Fibroblast of skin of left biceps (primary cell): ENCODE results near the gene CBX8.

ENCODE experiments used
- DNase-seq, 2 experiments: peaks; one replicate each; pipeline ENCODE4 v3.0.0-alpha.2; 2013; ENCODE audit warnings: low read depth in 2 of 2

The CBX8 gene

DNA sequence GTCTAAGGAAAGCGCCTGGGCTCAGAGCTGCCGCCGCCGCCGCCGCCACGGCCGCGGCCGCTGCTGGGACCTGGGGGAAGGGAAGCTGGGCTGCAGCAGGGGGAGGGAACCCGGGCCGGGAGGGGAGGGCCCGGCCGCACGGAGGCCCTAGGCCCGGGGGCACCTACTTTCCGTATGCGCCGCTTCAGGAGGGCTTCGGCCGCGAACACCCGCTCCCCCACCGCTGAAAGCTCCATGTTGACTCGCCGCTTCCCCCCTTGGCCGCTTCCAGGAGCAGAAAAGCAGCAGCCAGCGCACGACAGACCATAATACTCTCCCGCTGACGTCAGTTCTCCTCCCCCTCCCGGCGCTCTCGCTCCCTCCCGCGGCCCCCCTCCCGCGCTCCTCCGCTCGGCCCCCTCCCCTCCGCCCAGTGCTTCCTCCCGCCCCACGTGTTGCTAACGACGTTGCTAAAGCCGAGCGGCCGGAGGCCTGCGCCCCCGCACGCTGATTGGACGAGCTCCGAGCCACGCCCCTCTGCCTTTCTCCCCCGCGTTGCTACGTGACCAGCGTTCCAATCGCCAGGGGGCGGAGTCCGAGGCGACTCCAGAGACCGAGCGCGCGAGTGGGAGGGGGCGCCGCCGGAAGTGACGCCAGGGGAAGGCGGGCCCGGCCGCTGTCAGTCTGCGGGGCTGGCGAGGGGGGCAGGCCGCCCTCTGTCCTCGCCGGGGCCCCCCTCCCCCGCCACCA is at the start of gene CBX8:
Gene CBX8 (minus strand): TSS at position 315 of the 729 bp plus-strand sequence. CDS start 79 bp downstream, at position 236.
- peak; percentile 99 for DNase-seq

DNA sequence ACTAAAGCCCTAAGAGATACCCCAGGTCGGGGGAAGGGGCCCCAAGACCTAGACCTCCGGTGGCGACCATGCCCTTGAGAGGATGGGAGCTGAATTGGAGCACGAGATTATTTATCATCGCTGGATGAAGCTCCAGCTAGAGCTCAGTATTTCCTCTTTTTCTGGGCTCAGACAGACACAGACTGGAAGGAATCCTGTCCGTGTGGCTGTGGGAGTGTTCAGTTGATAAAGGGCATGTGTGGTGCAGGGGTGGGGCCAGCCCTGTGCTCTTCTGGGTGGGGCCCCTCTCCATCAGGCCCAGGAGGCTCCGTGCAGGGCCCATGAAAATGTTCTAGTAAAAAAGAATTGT is 48.7 kb upstream of the CBX8 start:
- no peak for DNase-seq

DNA sequence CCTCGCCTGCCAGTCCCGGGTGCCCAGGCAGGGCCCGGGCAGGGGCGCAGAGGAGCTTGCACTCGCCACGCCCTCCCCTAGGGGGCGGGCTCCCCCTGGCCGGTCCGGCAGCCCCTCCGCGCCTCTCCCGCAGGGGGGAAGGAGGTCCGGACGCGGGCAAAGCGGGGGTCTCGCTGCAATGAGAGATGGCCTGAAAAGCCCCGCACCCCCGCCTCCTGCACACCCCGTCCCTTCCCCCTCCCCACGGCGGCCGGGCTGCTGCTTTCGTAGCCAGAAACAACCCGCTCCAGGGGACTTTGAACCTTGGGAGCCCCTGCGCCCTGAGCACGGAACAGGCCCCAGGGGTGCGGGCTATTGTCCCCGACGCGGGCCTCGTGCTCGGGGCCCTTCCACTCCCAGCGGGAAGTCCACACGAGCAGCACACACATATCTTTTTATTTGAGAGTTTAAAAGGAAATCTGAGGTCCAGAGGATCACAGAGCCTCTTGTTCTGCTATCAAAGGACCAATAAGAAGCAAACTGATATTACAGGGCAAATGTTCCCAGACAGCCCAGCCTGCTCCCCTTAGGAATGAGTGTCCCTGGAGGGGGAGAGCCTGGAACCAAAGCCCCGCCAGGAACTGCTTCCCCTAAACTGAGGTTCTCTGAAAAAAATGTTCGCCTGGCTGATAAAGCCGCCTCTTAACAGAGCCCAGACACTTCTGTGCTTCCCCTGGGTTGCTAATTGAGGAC is 48.2 kb upstream of the CBX8 start:
- DNase-seq: no peak

DNA sequence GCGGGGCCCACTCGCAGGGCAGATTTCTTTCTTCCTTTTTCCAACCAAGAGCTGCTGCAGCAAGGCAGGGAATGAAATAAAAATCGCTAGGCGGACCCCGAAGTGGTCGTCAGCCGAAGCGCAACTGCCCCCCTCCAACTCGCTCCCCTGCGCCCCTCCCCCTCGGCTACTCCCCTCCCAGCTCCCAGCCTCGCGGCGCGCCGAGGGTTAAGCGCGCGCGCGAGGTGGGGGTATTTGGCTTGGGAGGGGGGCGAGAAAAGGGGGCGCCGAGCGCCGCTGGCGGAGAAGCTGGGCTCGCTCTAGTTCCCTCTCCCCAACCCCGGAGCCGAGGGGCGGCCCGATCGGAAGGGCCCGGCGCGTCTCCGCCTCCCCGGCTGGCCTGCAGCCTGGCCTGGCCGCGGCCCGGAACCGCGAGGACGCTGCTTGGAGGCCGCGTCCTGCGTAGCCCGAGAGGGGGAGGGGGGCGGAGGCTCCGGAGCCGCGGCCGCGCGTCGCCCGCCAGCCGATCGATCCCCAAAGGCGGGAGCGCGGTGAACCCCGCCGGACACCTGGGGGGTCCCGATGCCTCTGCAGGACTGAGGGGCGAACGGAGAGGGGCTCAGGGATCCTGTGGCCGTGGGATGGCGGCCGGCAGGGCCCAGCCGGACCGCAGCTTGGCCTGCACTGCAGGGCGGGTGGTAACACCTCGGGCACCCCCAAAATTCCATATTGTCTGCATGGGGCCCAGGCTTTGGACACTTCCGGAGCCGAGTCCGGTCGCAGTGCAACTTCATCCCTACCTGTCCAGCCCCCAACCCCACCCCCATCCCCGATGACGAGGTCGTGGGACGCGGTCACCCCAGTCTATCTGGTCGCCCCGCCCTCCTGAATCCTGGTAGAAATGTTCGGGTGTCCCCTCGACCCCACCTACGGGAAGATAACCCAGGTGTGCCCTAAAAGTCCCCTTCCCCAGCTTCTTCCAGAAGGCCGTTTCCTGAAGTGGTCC is 47.2 kb upstream of the CBX8 start:
- DNase-seq: no peak

DNA sequence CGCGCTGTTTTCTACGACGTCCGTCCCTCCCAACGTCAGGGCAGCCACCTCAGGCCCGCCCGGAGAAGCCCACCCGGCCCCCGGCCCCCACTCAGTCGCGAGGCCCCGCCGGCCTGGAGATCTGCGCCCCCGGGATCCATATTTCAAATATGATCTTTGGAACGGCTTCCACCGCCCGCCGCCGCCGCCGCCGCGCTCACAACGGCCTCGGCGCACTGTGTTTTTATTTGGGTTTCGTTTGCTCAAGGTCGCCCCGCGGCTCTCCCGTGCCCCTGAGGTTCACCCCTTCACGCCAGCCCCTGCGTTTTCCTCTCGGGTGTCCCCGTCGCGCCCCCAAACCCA is 46.6 kb upstream of the CBX8 start:
- DNase-seq: no peak

DNA sequence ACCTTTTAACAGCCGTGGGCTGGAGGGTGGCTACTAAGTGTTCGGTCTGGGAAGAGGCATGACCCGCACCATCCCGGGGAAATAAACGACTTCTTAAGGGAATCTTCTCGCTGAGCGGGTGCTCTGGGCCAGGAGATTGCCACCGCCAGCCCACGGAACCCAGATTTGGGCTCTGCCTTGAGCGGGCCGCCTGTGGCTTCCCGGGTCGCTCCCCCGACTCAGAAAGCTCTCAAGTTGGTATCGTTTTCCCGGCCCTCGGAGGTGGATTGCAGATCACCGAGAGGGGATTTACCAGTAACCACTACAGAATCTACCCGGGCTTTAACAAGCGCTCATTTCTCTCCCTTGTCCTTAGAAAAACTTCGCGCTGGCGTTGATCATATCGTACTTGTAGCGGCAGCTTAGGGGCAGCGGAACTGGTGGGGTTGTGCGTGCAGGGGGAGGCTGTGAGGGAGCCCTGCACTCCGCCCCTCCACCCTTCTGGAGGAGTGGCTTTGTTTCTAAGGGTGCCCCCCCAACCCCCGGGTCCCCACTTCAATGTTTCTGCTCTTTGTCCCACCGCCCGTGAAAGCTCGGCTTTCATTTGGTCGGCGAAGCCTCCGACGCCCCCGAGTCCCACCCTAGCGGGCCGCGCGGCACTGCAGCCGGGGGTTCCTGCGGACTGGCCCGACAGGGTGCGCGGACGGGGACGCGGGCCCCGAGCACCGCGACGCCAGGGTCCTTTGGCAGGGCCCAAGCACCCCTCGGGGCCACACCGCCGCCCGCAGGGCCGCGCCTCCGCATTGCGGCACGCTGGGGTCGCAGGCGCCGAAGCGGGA is 46.0 kb upstream of the CBX8 start:
- no peak for DNase-seq

DNA sequence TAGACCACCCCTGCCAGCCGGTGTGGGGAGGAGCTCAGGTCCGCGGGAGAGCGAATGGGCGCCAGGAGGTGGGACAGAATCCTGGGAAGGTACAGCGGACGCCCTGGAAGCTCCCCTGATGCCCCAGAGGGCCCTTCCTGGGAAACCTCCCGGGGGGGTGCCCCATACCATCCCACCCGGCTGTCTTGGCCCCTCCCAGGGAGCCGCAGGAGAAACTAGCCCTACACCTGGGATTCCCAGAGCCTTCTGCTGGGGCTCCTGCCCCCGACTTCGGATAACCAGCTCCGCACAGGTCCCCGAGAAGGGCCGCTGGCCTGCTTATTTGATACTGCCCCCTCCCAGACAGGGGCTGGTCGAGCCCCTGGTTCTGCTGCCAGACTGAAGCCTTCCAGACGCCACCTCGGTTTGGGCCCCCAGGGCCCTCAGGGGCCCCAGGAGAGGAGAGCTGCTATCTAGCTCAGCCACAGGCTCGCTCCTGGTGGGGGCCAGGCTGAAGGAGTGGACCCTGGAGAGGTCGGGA is 45.3 kb upstream of the CBX8 start:
- no peak for DNase-seq

DNA sequence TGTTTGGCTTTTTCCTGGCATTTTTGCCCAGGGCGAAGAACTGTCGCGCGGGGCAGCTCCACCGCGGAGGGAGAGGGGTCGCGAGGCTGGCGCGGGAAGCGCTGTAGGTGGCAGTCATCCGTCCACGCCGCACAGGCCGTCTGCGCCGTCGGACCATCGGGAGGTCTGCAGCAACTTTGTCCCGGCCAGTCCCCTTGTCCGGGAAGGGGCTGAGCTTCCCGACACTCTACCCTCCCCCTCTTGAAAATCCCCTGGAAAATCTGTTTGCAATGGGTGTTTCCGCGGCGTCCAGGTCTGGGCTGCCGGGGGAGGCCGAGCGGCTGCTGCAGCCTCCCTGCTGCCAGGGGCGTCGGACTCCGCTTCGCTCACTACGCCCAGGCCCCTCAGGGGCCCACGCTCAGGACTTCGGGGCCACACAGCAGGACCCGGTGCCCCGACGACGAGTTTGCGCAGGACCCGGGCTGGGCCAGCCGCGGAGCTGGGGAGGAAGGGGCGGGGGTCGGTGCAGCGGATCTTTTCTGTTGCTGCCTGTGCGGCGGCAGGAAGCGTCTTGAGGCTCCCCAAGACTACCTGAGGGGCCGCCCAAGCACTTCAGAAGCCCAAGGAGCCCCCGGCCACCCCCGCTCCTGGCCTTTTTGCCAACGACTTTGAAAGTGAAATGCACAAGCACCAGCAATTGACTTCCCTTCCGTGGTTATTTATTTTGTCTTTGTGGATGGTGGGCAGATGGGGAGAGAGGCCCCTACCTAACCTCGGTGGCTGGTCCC is 44.7 kb upstream of the CBX8 start:
- DNase-seq: no peak

DNA sequence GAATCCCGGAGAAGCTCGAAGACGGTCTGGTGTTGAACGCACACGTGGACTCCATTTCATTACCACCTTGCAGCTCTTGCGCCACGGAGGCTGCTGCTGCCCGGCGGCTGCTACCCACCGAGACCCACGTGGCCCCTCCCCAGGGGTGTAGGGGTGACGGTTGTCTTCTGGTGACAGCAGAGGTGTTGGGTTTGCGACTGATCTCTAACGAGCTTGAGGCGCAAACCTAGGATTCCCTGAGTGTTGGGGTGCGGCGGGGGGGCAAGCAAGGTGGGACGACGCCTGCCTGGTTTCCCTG is 44.1 kb upstream of the CBX8 start:
- DNase-seq: no peak

DNA sequence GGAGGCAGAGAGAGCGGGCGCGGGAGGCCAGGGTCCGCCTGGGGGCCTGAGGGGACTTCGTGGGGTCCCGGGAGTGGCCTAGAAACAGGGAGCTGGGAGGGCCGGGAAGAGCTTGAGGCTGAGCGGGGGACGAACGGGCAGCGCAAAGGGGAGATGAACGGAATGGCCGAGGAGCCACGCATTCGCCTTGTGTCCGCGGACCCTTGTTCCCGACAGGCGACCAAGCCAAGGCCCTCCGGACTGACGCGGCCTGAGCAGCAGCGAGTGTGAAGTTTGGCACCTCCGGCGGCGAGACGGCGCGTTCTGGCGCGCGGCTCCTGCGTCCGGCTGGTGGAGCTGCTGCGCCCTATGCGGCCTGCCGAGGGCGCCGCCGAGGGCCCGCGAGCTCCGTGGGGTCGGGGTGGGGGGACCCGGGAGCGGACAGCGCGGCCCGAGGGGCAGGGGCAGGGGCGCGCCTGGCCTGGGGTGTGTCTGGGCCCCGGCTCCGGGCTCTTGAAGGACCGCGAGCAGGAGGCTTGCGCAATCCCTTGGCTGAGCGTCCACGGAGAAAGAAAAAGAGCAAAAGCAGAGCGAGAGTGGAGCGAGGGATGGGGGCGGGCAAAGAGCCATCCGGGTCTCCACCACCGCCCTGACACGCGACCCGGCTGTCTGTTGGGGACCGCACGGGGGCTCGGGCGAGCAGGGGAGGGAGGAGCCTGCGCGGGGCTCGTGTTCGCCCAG is 43.6 kb upstream of the CBX8 start:
- no peak for DNase-seq

DNA sequence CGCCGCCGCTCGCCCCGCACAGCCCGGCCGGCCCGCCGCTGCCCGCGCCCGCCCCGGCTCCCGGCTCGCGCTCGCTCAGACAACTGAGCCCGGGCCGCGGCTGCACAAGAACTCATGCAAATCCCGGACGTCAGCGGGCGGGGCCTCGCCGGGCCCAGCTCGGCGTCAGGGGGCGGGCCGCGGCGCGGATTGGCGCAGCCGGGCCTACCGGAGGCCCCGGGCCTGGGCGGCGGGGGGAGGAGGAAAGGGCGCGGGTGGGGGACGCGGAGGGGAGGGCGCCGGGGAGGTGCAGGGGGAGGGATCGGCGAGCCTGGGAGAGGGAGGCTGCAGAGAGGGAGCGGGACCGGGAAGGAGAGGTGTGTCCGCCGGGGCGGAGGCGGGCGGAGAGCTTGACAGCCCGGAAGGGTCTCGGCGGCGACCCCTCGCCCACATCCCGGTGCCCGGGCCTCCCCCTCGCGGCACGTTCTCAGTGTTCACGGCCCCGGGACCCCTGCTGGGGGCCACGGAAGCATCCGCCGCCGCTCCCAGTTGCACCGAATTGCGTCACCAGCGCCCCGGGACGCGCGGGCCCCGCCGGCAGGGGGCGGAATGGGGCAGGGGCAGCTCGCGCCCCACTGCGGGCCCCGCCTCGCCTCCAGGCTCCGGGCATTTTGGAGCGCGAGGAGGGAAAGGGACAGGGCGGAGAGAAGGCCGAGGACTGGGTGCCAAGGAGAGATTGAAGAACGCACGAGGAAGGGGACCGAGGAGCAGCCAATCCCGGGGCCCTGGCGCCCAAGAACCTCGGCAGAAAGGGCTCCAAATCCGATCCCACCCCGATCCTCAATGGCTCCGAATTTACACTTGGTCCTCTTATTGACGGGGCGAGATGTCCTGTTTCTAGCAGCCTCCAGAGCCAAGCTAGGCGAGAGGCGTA is 42.7 kb upstream of the CBX8 start, which contains the start of gene CBX4:
Gene CBX4 (minus strand): TSS at position 85 of the 913 bp plus-strand sequence. CDS start 189 bp downstream, outside the sequence.
- peak; percentile 82 to 83 for DNase-seq

DNA sequence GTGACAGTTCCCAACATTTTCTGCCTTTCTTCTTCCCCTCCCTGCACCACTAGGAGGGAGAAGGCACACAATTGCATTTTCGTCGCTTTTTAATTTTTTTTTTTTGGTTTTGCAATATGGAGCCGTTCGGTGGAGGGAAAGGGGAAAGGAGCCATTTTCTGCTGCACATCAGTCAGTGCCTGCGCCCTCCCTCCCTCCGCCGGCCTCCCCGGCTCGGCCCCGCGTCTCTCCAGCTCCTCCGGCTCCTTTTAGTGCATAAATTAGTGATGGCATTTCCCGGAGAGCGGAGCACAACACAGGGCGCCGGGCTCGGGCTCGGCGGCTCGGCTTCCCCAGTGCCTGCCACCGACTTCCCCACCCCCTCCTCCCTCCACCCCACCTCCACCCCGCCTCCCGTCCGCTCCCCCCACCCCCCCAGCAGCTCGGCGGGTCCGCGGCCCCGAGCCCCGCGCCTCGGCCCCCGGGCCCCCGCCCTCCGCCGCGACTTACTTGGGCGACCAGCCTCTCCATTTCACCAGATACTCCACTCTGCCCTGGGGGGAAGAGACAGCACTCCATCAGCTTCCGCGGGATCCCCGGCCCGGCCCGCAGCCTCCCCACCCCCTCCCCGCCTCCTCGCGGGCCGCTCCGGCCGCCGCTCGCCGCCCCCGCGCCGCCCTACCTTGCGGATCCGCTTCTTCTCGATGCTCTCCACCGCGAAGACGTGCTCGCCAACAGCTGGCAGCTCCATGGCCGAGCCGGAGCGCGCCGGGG is 41.8 kb upstream of the CBX8 start:
- no peak for DNase-seq

DNA sequence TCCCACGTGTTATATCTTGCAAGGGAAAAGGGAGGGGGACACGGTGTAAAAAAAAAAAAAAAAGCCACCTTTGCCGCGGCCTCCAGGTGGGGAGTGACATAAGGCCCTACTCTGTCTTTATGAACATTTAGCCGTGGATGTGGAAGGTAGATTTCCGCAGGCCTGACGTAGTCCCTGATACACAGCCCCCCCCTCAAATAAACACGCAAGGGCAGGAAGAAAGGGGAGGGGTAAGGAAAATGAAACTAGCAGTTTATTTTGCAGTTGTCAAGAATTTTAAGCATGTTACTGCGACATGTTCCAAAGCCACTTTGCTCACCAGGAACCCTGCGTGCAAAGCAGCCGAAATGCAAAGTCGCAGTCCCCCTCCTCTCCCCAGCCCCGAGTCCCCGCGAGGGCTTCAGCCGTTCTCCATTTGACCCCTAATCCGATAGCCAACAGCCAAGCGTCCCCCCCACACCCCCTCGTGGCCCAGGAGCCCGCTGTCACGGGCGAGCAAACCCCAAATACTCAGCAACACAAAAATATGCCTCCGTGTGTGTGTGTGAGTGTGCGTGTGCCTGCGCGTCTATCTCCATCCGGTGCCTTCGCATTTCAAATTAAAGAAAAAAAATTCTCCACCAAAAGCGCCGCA is 41.1 kb upstream of the CBX8 start:
- DNase-seq: no peak

DNA sequence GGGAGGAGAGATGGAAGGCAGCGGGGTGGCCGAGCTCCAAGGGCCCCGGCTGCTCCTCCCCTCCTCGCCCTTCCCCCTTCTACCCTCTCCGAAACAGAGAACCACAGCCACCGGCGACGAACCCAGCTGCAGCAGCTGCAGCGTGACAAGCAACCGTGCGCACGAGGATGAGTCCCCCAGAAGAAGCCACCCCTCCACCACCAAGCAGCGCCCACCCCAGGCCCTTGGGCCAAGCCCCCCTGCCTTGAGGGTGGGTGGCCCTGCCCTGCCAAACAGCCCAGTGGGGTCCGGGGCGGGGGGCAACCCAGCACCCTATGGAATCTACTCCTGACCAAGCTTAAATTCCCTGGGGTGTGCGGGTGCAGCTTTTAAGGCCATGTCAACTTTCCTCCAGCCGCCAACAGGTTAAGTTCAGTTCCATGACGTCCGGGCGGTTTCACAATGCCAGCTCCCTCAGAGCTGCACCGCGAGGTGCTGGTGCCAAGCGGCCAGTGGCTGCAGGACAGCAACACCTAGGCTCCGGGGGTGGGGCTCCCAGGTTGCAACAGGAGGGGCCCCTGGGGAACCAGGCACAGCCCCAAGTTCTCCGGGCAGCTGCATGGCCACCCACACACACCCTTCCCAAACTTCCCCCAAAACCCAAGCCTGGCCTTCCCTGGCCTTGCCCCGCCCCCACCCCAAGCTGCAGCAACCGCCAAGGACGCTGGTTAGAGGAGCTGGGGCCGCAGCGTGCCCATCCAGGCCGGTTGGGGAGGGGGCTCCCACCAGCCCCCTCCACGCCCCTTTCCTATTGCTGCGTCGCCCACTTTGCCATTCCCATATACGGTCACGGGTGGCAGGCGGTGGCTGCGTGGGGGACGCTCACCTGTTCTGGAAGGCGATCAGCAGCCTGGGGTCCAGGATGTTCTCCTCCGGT is 40.4 kb upstream of the CBX8 start:
- no peak for DNase-seq

DNA sequence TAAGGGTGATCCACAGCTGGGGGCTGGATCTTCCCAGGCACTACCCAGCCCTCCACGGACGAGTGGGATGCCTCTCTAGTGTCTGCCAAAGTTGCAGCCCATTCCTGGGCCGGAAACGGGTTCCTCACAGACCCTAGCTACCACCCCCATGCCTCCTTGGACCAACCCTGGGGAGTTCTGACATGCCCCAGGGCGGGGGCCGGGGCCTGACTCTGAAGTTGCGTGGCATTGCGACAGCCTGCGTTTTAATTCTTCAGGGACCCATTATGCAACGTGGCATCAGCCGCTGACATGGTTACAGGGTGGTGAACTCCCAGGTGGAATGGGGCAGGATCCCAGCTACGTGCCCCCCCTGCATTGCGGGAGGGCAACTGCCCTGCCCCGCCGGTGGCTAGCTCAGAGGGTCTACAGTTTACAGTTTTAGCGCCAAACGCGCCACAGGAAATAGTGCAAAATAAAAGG is 39.7 kb upstream of the CBX8 start:
- DNase-seq: no peak

DNA sequence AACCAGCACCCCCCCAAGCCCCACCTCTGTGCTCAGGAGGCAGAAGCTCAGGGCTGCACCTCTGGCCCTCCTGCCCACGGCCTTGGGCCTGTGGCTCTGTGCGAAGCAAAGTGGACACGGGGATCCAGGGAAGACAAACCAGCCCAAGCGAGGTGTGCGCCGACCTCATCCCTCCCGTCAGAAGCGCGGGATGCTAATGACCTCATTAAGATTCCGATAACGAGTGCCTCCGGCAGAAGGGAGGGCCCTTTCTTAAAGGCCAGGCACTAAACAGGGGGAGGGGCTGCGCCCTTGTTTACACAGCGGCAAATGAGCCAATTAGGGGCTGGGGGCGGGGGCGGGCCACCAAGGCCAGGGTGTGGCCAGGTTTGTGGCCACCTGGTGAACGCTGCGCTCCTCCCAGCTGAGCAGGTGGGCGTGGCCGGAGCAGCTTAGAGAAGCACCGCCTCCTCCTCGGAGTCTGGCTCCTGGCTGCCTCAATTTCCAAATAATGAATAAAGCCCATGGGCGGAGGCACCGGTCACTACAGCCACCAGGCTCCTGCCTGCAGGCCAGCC is 39.2 kb upstream of the CBX8 start:
- DNase-seq: no peak
